KBM-7 (cell line): Measurements from ENCODE around the gene WWP2.
A peak's percentile ranks its signal among the peaks of the same experiment; 100 is the strongest.

Experiments used
- DNase-seq: peaks from one replicate; pipeline ENCODE4 v3.0.0-alpha.2; 2015
- in situ Hi-C: fragments of 300-500 bp; cut with MboI; formaldehyde crosslinking; loops from 2 replicates; pipeline ENCODE4 v1.14.3; 2020; ENCODE audit warnings: low sequenced_read_pairs, low pct_unique_long_range_greater_than_20kb, mixed read lengths

Gene WWP2

GRCh38 chr16:69905171-69905555 is 143.0 kb downstream of the WWP2 start:
- in situ Hi-C loops = no loop called here
- DNase-seq = no peak

GRCh38 chr16:69906838-69907401 is 144.8 kb downstream of the WWP2 start:
- no peak for DNase-seq
- in situ Hi-C loops = no loop called here

- in situ Hi-C loops = no loop called here
- DNase-seq = no peak
These were observed 146.9 kb downstream of the WWP2 start for GRCh38 chr16:69909043-69909442.

- in situ Hi-C loops = no loop called here
- no peak for DNase-seq
These were observed 147.6 kb downstream of the WWP2 start for GRCh38 chr16:69909760-69910159.

GRCh38 chr16:69910964-69911363 is 148.8 kb downstream of the WWP2 start:
- in situ Hi-C loops = no loop called here
- DNase-seq = no peak

GRCh38 chr16:69916462-69916861 is 154.3 kb downstream of the WWP2 start:
- in situ Hi-C loops = no loop called here
- DNase-seq = no peak

- in situ Hi-C loops = no loop called here
- DNase-seq = no peak
These were observed 155.2 kb downstream of the WWP2 start for GRCh38 chr16:69917311-69917710.

- DNase-seq = no peak
- in situ Hi-C loops = no loop called here
These were observed 155.6 kb downstream of the WWP2 start for GRCh38 chr16:69917739-69918138.

GRCh38 chr16:69918241-69918640 is 156.1 kb downstream of the WWP2 start:
- in situ Hi-C loops = no loop called here
- no peak for DNase-seq

- DNase-seq = no peak
- in situ Hi-C loops = no loop called here
These were observed 159.0 kb downstream of the WWP2 start for GRCh38 chr16:69921127-69921526.

GRCh38 chr16:69922200-69922599 is 160.1 kb downstream of the WWP2 start:
- DNase-seq = no peak
- in situ Hi-C loops = no loop called here

GRCh38 chr16:69924041-69924775 is 162.1 kb downstream of the WWP2 start:
- in situ Hi-C loops = no loop called here

GRCh38 chr16:69924777-69925191 is 162.7 kb downstream of the WWP2 start:
- no peak for DNase-seq
- in situ Hi-C loops = no loop called here

More at GRCh38 chr16:69924041-69924775, 162.1 kb downstream of the WWP2 start:
- DNase-seq = no peak

- no peak for DNase-seq
- in situ Hi-C loops = no loop called here
These were observed 163.2 kb downstream of the WWP2 start for GRCh38 chr16:69925311-69925710.

GRCh38 chr16:69926241-69926640 is 164.1 kb downstream of the WWP2 start:
- DNase-seq = no peak
- in situ Hi-C loops = no loop called here

- no peak for DNase-seq
- in situ Hi-C loops = no loop called here
These were observed 165.1 kb downstream of the WWP2 start for GRCh38 chr16:69927056-69927757.

GRCh38 chr16:69928856-69929400 is 166.8 kb downstream of the WWP2 start:
- no peak for DNase-seq
- in situ Hi-C loops = no loop called here

- in situ Hi-C loops = no loop called here
These were observed 167.3 kb downstream of the WWP2 start for GRCh38 chr16:69929480-69929879.

GRCh38 chr16:69930117-69930776 is 168.1 kb downstream of the WWP2 start:
- in situ Hi-C loops = no loop called here
- peak; percentile 65 for DNase-seq

More at GRCh38 chr16:69929480-69929879, 167.3 kb downstream of the WWP2 start:
- no peak for DNase-seq

- in situ Hi-C loops = no loop called here
- no peak for DNase-seq
These were observed 169.5 kb downstream of the WWP2 start for GRCh38 chr16:69931631-69932030.
